HepG2 (cell line): ENCODE measurements around the gene KMT2A. TPM values are rescaled to one million over a fixed set of nuclear protein-coding genes. Genes with fewer than 3 reads are reported as not detected.
A peak's percentile ranks its signal among the peaks of the same experiment; 100 is the strongest.

ENCODE experiments used
- ARID2 ChIP-seq: sonication (generic); formaldehyde crosslinking; IDR thresholded peaks from 2 replicates; pipeline ENCODE4 v1.8.1; 2022; ENCODE audit warnings: mild to moderate bottlenecking, missing genetic modification reagents, borderline replicate concordance
- ATF4 ChIP-seq, 2 experiments: fragments of 450-650 bp in 1 of 2; sonication (generic) in 1 of 2; formaldehyde crosslinking; IDR thresholded peaks; 2 replicates each; pipeline versions ENCODE4 v1.5.0 to v1.8.0; 2020 to 2022; ENCODE audit warnings: mild to moderate bottlenecking in 1 of 2, missing genetic modification reagents in 1 of 2
- FLYWCH1 ChIP-seq: sonication (generic); formaldehyde crosslinking; IDR thresholded peaks from 2 replicates; pipeline ENCODE4 v1.8.1; 2023; ENCODE audit warnings: mild to moderate bottlenecking, missing genetic modification reagents
- HOXA9 ChIP-seq: sonication (generic); formaldehyde crosslinking; IDR thresholded peaks from 2 replicates; pipeline ENCODE4 v1.8.1; 2022; ENCODE audit warnings: missing genetic modification reagents, mild to moderate bottlenecking, moderate library complexity, borderline replicate concordance
- JDP2 ChIP-seq: sonication (generic); formaldehyde crosslinking; IDR thresholded peaks from 2 replicates; pipeline ENCODE4 v1.8.1; 2022; ENCODE audit warnings: missing genetic modification reagents, borderline replicate concordance
- JUNB ChIP-seq: sonication (generic); formaldehyde crosslinking; IDR thresholded peaks from 2 replicates; pipeline ENCODE4 v1.8.0; 2022; ENCODE audit warnings: missing genetic modification reagents, mild to moderate bottlenecking, borderline replicate concordance
- MED13 ChIP-seq: sonication (generic); formaldehyde crosslinking; IDR thresholded peaks from 2 replicates; pipeline ENCODE4 v1.5.0; 2020; ENCODE audit warnings: missing genetic modification reagents
- NFKB2 ChIP-seq: sonication (generic); formaldehyde crosslinking; IDR thresholded peaks from 2 replicates; pipeline ENCODE4 v1.4.0; 2020; ENCODE audit warnings: missing genetic modification reagents, borderline replicate concordance
- RORA ChIP-seq: sonication (generic); formaldehyde crosslinking; IDR thresholded peaks from 2 replicates; pipeline ENCODE4 v1.5.0; 2020; ENCODE audit warnings: mild to moderate bottlenecking, missing genetic modification reagents, moderate library complexity
- SIX1 ChIP-seq: sonication (generic); formaldehyde crosslinking; IDR thresholded peaks from 2 replicates; pipeline ENCODE4 v1.4.0; 2020; ENCODE audit warnings: missing genetic modification reagents, borderline replicate concordance
- TFDP1 ChIP-seq: IDR thresholded peaks from 2 replicates; pipeline ENCODE4 v1.6.1; 2016; ENCODE audit warnings: missing compliant biosample characterization, missing genetic modification reagents, borderline replicate concordance
- ZFP62 ChIP-seq: sonication (generic); formaldehyde crosslinking; IDR thresholded peaks from 2 replicates; pipeline ENCODE4 v1.4.0; 2020; ENCODE audit warnings: missing genetic modification reagents
- ZNF280D ChIP-seq: sonication (generic); formaldehyde crosslinking; IDR thresholded peaks from 2 replicates; pipeline ENCODE4 v1.5.1; 2020; ENCODE audit warnings: mild to moderate bottlenecking, missing genetic modification reagents
- ZNF576 ChIP-seq: sonication (generic); formaldehyde crosslinking; IDR thresholded peaks from 2 replicates; pipeline ENCODE4 v1.4.0; 2020; ENCODE audit warnings: mild to moderate bottlenecking, missing genetic modification reagents
- ZNF691 ChIP-seq: sonication (generic); formaldehyde crosslinking; IDR thresholded peaks from 2 replicates; pipeline ENCODE4 v1.4.0; 2020; ENCODE audit warnings: missing genetic modification reagents, low read depth, mild to moderate bottlenecking, borderline replicate concordance
- ZNF709 ChIP-seq: sonication (generic); formaldehyde crosslinking; IDR thresholded peaks from 2 replicates; pipeline ENCODE4 v1.5.0; 2020; ENCODE audit warnings: mild to moderate bottlenecking, missing genetic modification reagents
- polyA plus RNA-seq, 8 experiments: library from polyadenylated mRNA; depleted of rRNA in 3 of 8; stranded (reverse) in 7 of 8; unstranded in 1 of 8; fragments of >200 nt; fragmentation: Illumina TruSeq in 4 of 8; extraction: Trizol in 4 of 8; gene quantifications; 2 replicates each; pipeline versions ENCODE4 v1.2.1 to v1.2.3, GENCODE V29; 2011 to 2016; ENCODE audit warnings: low read depth in 4 of 8, missing spikeins in 1 of 8, mixed read lengths in 1 of 8; ENCODE audit not compliant: insufficient read depth in 1 of 8
- total RNA-seq, 5 experiments: library from RNA; depleted of rRNA; stranded (reverse); fragments of >200 nt; fragmentation: Illumina TruSeq; extraction: Trizol; gene quantifications; 2 replicates each; pipeline ENCODE4 v1.2.3, GENCODE V29; 2016; ENCODE audit warnings: low read depth in 1 of 5
- TF ChIP-seq, protein P1 (sequence below): sonication (generic); formaldehyde crosslinking; IDR thresholded peaks from 2 replicates; pipeline ENCODE4 v1.4.0; 2020; ENCODE audit warnings: missing genetic modification reagents
- TF ChIP-seq, protein P2 (sequence below): sonication (generic); formaldehyde crosslinking; IDR thresholded peaks from 2 replicates; pipeline ENCODE4 v1.9.0; 2022; ENCODE audit warnings: low read depth, missing genetic modification reagents

Gene KMT2A
- total and polyA plus RNA-seq, 2 of the 13 experiments (the other 11 are each of a cell fraction or from before 2014, with no cell fraction given), result 12.4 to 20.0 TPM

- TF ChIP-seq ZNF280D, result peak; percentile 84; the same call in 1 of the 2 replicates
- TF ChIP-seq, protein P1, sequence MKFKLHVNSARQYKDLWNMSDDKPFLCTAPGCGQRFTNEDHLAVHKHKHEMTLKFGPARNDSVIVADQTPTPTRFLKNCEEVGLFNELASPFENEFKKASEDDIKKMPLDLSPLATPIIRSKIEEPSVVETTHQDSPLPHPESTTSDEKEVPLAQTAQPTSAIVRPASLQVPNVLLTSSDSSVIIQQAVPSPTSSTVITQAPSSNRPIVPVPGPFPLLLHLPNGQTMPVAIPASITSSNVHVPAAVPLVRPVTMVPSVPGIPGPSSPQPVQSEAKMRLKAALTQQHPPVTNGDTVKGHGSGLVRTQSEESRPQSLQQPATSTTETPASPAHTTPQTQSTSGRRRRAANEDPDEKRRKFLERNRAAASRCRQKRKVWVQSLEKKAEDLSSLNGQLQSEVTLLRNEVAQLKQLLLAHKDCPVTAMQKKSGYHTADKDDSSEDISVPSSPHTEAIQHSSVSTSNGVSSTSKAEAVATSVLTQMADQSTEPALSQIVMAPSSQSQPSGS (CRISPR knock-in tag), result no peak; the same call in 1 of the 2 replicates
- no peak for TF ChIP-seq NFKB2
- no peak; the same call in 1 of the 2 replicates for TF ChIP-seq ZNF691 (CRISPR knock-in tag)
- no peak for TF ChIP-seq JDP2
- no peak for TF ChIP-seq ZFP62 (CRISPR knock-in tag)
- no peak for TF ChIP-seq RORA
- TF ChIP-seq JUNB (CRISPR knock-in tag), result no peak
- no peak for TF ChIP-seq ZNF576 (CRISPR knock-in tag)
- TF ChIP-seq ATF4 (CRISPR knock-in tag; IDR thresholded peaks at IDR 0.05), result no peak
- TF ChIP-seq MED13 (CRISPR knock-in tag), result peak; percentile 48; the same call in 1 of the 2 replicates
- TF ChIP-seq FLYWCH1 (CRISPR knock-in tag), result no peak
- no peak for TF ChIP-seq ARID2
- peak; percentile 37; the same call in 1 of the 2 replicates for TF ChIP-seq TFDP1 (CRISPR knock-in tag)
- TF ChIP-seq SIX1 (CRISPR knock-in tag), result no peak
- TF ChIP-seq ZNF709 (CRISPR knock-in tag), result no peak
- no peak for TF ChIP-seq HOXA9
- TF ChIP-seq, protein P2, sequence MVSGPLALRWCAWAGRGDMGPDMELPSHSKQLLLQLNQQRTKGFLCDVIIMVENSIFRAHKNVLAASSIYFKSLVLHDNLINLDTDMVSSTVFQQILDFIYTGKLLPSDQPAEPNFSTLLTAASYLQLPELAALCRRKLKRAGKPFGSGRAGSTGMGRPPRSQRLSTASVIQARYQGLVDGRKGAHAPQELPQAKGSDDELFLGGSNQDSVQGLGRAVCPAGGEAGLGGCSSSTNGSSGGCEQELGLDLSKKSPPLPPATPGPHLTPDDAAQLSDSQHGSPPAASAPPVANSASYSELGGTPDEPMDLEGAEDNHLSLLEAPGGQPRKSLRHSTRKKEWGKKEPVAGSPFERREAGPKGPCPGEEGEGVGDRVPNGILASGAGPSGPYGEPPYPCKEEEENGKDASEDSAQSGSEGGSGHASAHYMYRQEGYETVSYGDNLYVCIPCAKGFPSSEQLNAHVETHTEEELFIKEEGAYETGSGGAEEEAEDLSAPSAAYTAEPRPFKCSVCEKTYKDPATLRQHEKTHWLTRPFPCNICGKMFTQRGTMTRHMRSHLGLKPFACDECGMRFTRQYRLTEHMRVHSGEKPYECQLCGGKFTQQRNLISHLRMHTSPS (CRISPR knock-in tag), result no peak; the same call in 1 of the 2 replicates
Observed at GRCh38 chr11:118401151-118401879, 35.0 kb upstream of the KMT2A start, which contains the start of gene ATP5MG (continued).
